Keratinocyte (primary cell): ENCODE results near the gene NT5DC3. TPM values are rescaled to one million over a fixed set of nuclear protein-coding genes. Genes with fewer than 3 reads are reported as not detected.

Experiments
- DNase-seq: peaks from one replicate; pipeline ENCODE4 v3.0.0-alpha.2; 2011; ENCODE audit warnings: low read depth, missing footprints, low spot score
- FAIRE-seq: peaks from 2 replicates; lab custom pipeline; 2011; peaks lifted over from hg19 to GRCh38; lab: Jason Lieb, UNC
- H2AFZ ChIP-seq: 2 replicates; pipeline ENCODE4 v1.6.0; 2012; ENCODE audit warnings: low read length, control low read depth, inconsistent platforms; ENCODE audit not compliant: control insufficient read depth
- H3K27ac ChIP-seq: 2 replicates; pipeline ENCODE4 v1.5.1; 2011; ENCODE audit warnings: low read length; ENCODE audit not compliant: control insufficient read depth, insufficient read depth
- H3K27me3 ChIP-seq: 3 replicates; pipeline ENCODE4 v1.6.0; 2011; ENCODE audit warnings: low read length; ENCODE audit not compliant: control insufficient read depth, insufficient read depth; ENCODE audit errors: extremely low read depth
- H3K36me3 ChIP-seq, 2 experiments: 2 replicates in 1 of 2; 3 replicates in 1 of 2; pipeline ENCODE4 v1.5.1; 2011; ENCODE audit warnings: low read length in 2 of 2, mild to moderate bottlenecking in 1 of 2; ENCODE audit not compliant: control insufficient read depth in 2 of 2, insufficient read depth in 2 of 2; ENCODE audit errors: extremely low read depth in 1 of 2
- H3K4me1 ChIP-seq: 3 replicates; pipeline ENCODE4 v1.5.1; 2011; ENCODE audit warnings: low read length; ENCODE audit not compliant: control insufficient read depth, insufficient read depth; ENCODE audit errors: extremely low read depth
- H3K4me2 ChIP-seq: 3 replicates; pipeline ENCODE4 v1.6.0; 2011; ENCODE audit warnings: low read depth, low read length; ENCODE audit not compliant: control insufficient read depth, insufficient read depth; ENCODE audit errors: extremely low read depth
- H3K4me3 ChIP-seq, 3 experiments: fragments of 200-600 bp in 1 of 3; sonication (generic) in 1 of 3; 2 replicates in 2 of 3; 3 replicates in 1 of 3; pipeline ENCODE4 v1.5.1; 2011 to 2016; ENCODE audit warnings: low read length in 3 of 3, mild to moderate bottlenecking in 3 of 3, control low read depth in 2 of 3, inconsistent platforms in 1 of 3, low read depth in 1 of 3, mixed read lengths in 1 of 3, mixed run types in 1 of 3, moderate library complexity in 1 of 3; ENCODE audit not compliant: control insufficient read depth in 2 of 3, insufficient read depth in 2 of 3; ENCODE audit errors: extremely low read depth in 1 of 3
- H3K79me2 ChIP-seq: 2 replicates; pipeline ENCODE4 v1.6.0; 2012; ENCODE audit warnings: low read length; ENCODE audit not compliant: control insufficient read depth, insufficient read depth
- H3K9ac ChIP-seq: 3 replicates; pipeline ENCODE4 v1.6.0; 2011; ENCODE audit warnings: low read length; ENCODE audit not compliant: control insufficient read depth, insufficient read depth; ENCODE audit errors: extremely low read depth
- H3K9me1 ChIP-seq: 3 replicates; pipeline ENCODE4 v1.6.0; 2011; ENCODE audit warnings: low read length; ENCODE audit not compliant: control insufficient read depth, insufficient read depth; ENCODE audit errors: extremely low read depth
- H3K9me3 ChIP-seq: 2 replicates; pipeline ENCODE4 v1.5.1; 2012; ENCODE audit warnings: low read depth, low read length; ENCODE audit not compliant: control insufficient read depth
- H4K20me1 ChIP-seq: 3 replicates; pipeline ENCODE4 v1.6.0; 2011; ENCODE audit warnings: low read length; ENCODE audit not compliant: control insufficient read depth, insufficient read depth; ENCODE audit errors: extremely low read depth
- EZH2 ChIP-seq: IDR thresholded peaks from one replicate; pipeline ENCODE4 v1.6.1; 2012; ENCODE audit warnings: inconsistent platforms, mild to moderate bottlenecking, low read length, moderate library complexity
- dilution Hi-C: fragments of 300-500 bp; cut with MboI; formaldehyde crosslinking; loops from one replicate; pipeline ENCODE4 v1.7.0; 2020; ENCODE audit warnings: low sequenced_read_pairs; ENCODE audit not compliant: extremely low pct_ligation_motif_present
- polyA plus RNA-seq, 5 experiments: library from polyadenylated mRNA; depleted of rRNA in 3 of 5; stranded (reverse) in 3 of 5; stranded (forward) in 1 of 5; unstranded in 1 of 5; fragments of >200 nt; gene quantifications; 1 replicate in 1 of 5; 2 replicates in 3 of 5; 3 replicates in 1 of 5; pipeline versions ENCODE4 v1.2.1 to v1.2.3, GENCODE V29; 2011 to 2012; ENCODE audit warnings: missing spikeins in 2 of 5, low read depth in 1 of 5, low replicate concordance in 1 of 5
- TF ChIP-seq, protein P1 (sequence below), 3 experiments: IDR thresholded peaks in 1 of 3; conservative IDR thresholded peaks in 1 of 3; optimal IDR thresholded peaks in 1 of 3; 2 replicates in 2 of 3; 3 replicates in 1 of 3; pipeline versions ENCODE3 to v1.5.1; 2011; ENCODE audit warnings: low read length in 3 of 3, mild to moderate bottlenecking in 3 of 3, moderate library complexity in 2 of 3, control low read depth in 1 of 3, inconsistent platforms in 1 of 3; ENCODE audit not compliant: insufficient read depth in 2 of 3; ENCODE audit errors: extremely low read depth in 1 of 3

NT5DC3 gene
- polyA plus RNA-seq, 1 donor (not counting 4 experiments of a cell fraction or from before 2014, with no cell fraction given), result 12.8 TPM

DNA sequence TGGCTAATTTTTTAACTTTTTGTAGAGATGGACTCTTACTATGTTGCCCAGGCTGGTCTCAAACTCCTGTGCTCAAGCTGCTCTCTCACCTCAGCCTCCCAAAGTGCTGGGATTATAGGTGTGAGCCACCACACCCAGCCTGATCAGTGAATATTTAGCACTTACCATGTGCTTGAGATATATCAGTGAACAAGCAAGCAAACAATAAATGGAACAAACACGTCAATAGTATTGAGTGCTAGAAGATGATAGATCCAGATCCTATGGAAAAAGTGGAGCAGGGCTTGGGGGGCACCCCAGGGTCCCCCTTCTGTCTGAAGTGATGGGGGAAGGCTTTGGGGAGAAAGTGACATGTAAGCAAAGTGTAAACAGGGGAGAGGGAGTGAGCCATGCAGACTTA is 83.8 kb downstream of the NT5DC3 start:
- H3K27me3 ChIP-seq, result no peaks in the 10 kb centered on the region
- FAIRE-seq (no peak), DNase-seq (no peak)
- dilution Hi-C loops, result no loop called here
- H3K9ac ChIP-seq, result no peak overlapping the region
- no peak overlapping the region for H3K27ac ChIP-seq
- H3K4me2 ChIP-seq, result no peak overlapping the region
- H3K9me3 ChIP-seq, result no peaks in the 10 kb centered on the region
- peaks cover 3 to 11% of the 10 kb centered on the region in 2 experiments for H3K36me3 ChIP-seq
- H3K79me2 ChIP-seq, result no peaks in the 10 kb centered on the region
- no peak for TF ChIP-seq EZH2
- TF ChIP-seq, protein P1, sequence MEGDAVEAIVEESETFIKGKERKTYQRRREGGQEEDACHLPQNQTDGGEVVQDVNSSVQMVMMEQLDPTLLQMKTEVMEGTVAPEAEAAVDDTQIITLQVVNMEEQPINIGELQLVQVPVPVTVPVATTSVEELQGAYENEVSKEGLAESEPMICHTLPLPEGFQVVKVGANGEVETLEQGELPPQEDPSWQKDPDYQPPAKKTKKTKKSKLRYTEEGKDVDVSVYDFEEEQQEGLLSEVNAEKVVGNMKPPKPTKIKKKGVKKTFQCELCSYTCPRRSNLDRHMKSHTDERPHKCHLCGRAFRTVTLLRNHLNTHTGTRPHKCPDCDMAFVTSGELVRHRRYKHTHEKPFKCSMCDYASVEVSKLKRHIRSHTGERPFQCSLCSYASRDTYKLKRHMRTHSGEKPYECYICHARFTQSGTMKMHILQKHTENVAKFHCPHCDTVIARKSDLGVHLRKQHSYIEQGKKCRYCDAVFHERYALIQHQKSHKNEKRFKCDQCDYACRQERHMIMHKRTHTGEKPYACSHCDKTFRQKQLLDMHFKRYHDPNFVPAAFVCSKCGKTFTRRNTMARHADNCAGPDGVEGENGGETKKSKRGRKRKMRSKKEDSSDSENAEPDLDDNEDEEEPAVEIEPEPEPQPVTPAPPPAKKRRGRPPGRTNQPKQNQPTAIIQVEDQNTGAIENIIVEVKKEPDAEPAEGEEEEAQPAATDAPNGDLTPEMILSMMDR (optimal IDR thresholded peaks at IDR 0.05 in 1 of 3, IDR thresholded peaks at IDR 0.05 in 1 of 3, conservative IDR thresholded peaks at IDR 0.05 in 1 of 3; ENCODE audit: extremely low read depth in 1 of 3, insufficient read depth in 2 of 3, low read length in 3 of 3), result no peak
- no peaks in the 10 kb centered on the region for H3K9me1 ChIP-seq
- no peak overlapping the region for H3K4me3 ChIP-seq
- no peak overlapping the region for H2AFZ ChIP-seq
- H4K20me1 ChIP-seq, result no peaks in the 10 kb centered on the region
- no peaks in the 10 kb centered on the region for H3K4me1 ChIP-seq

DNA sequence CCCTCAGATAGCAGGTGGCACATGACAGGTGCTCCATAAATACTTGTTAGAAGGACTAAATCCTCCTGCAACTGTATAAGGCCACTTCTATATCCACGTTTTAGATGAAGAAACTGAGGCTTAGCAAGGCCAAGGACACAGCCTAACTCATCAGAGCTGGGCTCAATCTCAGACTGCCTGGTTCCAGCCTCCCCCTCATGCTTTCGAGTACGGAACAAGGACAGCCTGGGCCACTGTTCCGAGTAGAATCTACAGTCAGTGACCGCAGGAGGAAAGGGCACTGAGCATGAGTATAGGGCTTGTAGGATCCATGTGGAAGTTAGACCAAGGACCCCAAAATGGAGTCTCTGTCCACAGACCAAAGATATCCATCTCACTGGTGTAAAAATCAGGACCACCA is 84.6 kb downstream of the NT5DC3 start:
- TF ChIP-seq, protein P1 (optimal IDR thresholded peaks at IDR 0.05 in 1 of 3, IDR thresholded peaks at IDR 0.05 in 1 of 3, conservative IDR thresholded peaks at IDR 0.05 in 1 of 3; ENCODE audit: extremely low read depth in 1 of 3, insufficient read depth in 2 of 3, low read length in 3 of 3), result no peak
- no peak for TF ChIP-seq EZH2
- no peak overlapping the region for H3K27ac ChIP-seq
- H3K4me1 ChIP-seq, result no peaks in the 10 kb centered on the region
- dilution Hi-C loops, result no loop called here
- no peak overlapping the region for H2AFZ ChIP-seq
- peaks cover 3 to 8% of the 10 kb centered on the region in 2 experiments for H3K36me3 ChIP-seq
- no peaks in the 10 kb centered on the region for H3K9me3 ChIP-seq
- no peak overlapping the region for H3K9ac ChIP-seq
- H3K4me3 ChIP-seq, result no peak overlapping the region
- DNase-seq, result no peak
- H4K20me1 ChIP-seq, result no peaks in the 10 kb centered on the region
- no peaks in the 10 kb centered on the region for H3K27me3 ChIP-seq
- no peaks in the 10 kb centered on the region for H3K9me1 ChIP-seq
- H3K4me2 ChIP-seq, result no peak overlapping the region
- no peaks in the 10 kb centered on the region for H3K79me2 ChIP-seq
- no peak for FAIRE-seq
